ENCODE data around the gene MAD1L1. TPM values are rescaled to one million over a fixed set of nuclear protein-coding genes. Genes with fewer than 3 reads are reported as not detected.
"Not testable (repeated sequence)": the region's sequence is repeated elsewhere in the genome, so short reads cannot be mapped to it uniquely, and the experiment has no call there.

MAD1L1 gene
- total RNA-seq, 1 experiment from 2014 or later: 103 TPM

DNA sequence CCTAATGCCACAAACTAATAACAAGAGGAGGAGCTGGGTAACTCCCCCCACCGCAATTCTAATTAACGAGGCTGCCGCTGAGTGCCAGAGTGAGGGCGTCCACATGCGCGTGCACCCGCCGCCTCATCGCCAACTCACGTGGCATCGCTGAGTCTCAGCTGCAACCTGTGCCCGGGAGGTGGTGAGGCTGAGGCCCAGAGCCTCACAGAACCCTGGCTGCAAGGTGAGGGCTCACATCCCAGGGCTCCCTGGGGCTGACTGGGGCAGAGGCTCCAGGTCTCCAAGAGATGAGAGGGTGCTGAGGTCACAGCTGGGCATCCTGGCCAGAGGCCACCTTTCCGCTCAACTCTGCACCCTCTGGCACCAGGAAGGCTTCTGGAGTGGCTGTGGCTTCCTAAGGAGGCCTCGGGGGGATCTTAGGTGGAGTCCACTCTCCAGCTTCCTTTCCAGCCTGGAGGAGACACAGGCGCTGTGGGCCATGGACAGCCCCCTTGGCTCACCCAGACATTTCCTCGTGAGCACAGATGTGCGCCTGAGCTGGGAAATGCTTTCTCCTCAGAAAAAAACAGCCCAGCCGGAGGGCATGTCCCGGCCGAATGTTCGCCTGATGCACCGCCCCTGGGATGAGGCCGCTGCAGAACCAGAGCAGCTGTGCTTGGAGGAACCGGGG lies 242.6 kb downstream of the MAD1L1 start:
- DNase-seq (ENCODE audit: low spot score): no peak

DNA sequence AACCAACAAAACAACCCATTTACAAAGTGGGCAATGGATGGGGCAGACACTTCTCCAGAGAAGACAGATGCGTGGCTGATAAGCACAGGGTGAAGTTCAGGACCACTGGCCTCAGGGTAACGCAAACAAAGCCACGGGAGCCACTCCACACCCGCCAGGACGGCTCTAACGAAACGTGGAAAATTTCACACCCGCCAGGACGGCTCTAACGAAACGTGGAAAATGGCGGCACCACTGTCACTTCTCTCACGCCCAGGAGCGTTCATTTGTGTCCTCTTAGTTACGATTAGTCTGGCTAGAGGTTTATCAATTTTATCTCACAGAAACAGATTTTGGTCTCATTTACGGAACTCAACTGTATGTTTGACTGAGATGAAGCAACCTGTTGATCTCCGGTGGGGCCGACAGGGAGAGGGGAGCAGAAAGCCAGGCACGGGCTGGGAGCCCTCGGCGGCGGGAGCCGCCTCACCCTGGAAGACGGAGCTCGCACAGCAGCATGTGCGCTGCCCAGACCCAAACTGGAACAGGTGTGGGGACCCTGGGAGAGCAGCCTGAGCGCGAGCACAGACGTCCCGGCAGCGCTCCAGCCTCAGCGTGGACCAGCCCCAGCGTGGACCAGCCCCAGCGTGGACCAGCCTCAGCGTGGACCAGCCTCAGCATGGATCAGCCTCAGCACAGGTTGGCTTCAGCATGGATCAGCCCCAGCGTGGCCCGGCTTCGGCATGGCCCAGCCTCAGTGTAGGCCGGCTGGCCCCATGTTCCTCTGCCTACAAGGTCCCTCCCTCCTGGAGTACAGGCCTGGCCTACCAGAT lies 243.5 kb downstream of the MAD1L1 start:
- DNase-seq (ENCODE audit: low spot score): no peak

DNA sequence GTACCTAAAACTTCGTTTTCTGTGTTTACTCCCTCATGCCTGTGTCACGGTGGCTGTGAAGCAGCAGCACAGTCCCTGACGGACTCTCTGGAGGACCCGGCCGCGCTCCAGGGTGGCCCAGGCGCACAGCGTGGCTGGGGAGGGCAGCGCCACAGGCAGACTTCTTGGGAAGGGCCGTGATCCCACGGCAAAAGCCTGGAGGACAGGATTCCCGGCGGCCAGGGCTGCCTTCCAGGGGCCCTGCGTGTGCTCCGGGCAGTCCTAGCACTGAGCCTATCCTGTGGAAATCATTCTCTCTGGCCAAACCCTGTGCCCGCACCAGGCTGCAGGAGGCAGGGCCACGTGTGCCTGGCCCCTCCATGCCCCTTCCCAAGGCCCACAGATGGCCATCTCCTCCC lies 244.2 kb downstream of the MAD1L1 start:
- DNase-seq (ENCODE audit: low spot score): no peak

DNA sequence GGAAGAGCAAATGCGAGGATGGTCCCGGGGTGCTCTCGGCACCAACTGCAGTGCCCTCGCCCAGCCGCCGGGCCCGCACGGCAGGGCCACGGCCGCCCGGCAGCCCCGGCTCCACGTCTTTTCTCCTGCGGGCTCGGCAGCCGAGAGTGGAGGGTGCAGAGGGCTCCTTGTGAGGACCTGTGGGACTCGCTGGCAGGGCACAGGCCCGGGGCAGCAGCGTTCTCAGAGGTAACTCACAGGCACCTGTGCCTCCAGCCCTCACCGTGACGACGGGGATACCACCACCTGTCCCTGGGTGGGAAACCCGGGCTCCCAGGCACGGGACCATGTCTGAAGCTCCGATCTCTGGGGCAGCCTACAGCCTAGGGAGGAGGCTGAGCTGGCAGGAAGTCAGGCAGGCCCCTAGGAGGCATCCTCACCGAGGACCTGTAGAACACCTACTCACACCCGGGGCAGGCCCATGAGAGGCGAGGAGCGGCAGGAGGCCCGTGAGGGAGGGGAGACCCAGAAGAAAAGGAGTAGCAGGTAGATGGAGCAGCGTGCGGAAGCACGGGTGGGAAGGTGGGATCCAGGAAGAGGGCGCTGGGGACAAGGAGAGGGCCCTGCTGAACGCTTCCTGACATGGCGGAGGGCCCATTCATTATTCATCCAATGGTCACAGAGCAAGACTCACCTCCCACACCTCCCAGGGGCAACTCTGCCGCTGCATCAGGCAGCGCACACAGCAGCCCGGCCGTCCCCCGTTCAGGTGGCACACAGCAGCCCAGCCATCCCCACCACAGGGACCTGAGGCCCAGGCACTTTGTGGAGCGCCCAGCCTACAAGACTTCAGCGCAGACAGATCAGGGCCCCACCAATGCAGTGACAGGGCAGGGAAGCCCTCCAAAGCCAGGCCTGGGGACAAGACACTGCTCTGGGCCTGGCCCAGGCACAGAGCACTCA lies 244.9 kb downstream of the MAD1L1 start:
- DNase-seq (ENCODE audit: low spot score): no peak

DNA sequence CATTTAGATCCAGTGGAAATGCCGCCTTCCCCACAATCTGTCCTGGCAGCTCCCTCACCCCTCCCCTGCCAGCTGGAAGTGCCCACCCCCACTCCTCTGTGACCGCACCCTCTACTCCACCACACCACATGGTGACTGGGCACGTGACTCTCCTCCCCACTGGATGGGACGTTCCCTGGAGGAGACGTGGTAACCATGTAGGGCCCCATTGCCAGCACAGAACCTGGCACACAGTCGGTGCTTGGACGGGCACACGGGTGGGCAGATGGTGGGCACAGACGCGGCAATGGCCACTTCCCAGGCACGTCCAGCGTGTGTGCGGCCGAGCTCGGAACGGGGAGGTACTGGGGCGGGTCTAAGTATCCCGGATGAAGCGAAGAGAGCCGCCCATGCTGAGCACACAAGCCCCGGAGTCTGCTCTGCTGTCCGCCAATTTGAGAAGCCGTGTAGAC lies 245.6 kb downstream of the MAD1L1 start:
- DNase-seq (ENCODE audit: low spot score): no peak

DNA sequence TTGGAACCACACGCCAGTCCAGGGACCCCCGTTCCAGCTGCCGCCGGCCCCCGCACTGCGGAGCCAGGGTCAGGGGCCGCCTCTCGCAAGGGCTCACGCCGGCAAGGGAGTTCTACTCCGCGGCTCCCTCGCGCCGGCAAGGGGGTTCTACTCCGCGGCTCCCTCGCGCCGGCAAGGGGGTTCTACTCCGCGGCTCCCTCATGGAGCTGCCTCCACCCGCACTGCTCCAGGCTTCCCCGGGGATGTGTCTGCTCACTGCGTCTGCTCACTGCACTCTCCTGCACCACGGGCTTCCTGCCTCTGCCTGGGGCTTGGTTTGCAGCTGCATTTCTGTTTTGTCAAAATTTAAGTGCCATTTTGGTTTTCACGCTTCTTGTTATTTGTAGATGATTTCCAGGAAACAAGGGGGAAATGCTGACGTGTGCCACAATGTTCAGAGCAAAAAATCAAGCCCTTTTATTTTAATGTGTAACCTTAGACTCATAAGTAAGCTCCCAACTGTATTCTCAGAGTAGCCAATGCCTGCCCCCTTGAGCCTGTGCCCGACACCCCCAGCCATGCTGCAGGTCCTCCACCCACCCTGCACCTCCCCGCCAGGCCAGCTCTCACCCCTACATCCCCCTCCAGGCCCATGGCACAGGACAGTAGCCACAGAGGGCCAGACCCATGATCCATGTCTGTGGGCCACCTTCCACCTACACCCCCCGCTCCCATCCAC lies 246.2 kb downstream of the MAD1L1 start:
- no peak for DNase-seq (ENCODE audit: low spot score)

DNA sequence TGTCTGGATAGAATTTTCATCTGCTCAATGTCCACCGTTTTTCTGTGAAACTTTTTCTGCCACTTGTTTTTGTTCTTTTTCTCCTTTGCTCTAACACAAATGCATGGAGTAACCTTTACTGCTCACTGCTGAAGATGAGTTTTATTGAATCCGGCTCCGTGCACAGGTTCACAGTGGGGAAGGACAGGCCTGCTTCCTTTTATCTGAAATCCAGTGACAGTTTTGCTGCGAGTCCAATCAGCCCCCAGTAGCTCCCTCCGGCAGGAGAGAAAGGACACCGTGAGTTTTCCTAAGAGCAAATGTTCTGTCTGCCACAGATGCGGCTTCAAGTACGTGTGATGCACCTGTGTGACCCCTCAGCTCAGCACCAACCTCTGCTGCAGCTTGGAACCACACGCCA lies 246.8 kb downstream of the MAD1L1 start:
- DNase-seq (ENCODE audit: low spot score): no peak

DNA sequence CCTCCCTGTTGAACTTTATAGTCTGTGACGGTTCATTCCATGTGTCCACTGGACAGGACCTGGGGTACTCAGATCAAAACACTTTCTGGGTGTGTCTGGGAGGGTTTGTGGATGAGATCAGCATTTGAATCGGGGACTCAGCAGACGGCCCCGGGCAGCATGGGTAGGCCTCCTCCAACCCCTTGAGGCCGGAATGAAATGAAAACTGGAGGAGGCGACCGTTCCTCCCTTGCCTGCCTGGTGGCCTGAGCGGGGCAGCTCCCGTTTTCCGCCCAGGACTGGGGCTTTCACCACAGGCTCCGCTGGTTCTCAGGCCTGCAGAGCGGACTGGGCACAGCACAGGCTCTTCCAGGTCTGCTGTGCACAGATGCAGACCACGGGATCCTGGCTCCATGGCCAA lies 247.7 kb downstream of the MAD1L1 start:
- no peak for DNase-seq (ENCODE audit: low spot score)

DNA sequence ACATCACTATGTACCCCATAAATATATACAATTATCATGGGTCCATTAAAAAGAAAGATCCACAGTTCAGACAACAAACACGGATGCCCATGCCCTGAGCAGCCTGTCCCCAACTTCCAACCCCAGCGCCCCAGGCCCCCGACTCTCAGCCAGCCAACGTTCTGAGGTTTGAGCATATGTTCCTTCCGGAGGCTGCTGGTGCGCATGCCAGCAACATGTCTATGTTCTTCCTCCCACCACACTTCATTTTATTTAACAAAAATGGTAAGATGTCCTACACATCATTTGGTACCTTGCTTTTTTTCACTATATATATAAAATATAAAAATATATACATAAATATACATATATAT lies 250.9 kb downstream of the MAD1L1 start:
- no peak for DNase-seq (ENCODE audit: low spot score)

DNA sequence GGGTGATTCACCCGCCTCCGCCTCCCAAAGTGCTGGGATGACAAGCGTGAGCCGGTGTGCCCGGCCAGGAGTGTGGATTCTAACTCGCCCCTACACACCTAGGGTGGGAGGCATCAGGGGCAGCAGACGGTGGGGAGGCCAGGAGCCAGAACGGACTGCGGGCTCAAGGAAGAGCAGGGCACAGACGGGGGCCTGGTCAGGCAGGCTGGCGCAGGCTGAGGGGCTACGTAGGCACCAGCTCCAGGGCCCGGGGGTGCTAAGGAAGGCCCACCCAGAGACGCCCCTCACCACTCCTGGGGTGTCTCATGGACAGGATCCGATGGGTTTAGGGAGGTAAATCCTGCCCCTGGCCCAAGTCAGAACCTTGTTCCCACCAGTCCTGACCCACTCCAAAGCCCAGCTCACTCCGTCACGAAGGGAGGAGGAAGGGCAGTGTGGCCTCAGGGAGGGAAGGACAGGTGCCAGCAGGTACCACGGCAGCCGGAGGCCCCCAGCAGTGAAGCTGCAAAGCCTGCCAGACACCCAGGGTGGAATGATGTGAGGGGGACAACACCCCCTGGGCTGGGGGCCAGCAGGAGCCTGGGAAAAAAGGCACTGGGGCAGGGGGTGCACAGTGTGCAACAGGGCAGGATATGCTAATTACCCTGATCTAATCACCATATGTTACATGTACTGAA lies 251.4 kb downstream of the MAD1L1 start:
- DNase-seq (ENCODE audit: low spot score): no peak

DNA sequence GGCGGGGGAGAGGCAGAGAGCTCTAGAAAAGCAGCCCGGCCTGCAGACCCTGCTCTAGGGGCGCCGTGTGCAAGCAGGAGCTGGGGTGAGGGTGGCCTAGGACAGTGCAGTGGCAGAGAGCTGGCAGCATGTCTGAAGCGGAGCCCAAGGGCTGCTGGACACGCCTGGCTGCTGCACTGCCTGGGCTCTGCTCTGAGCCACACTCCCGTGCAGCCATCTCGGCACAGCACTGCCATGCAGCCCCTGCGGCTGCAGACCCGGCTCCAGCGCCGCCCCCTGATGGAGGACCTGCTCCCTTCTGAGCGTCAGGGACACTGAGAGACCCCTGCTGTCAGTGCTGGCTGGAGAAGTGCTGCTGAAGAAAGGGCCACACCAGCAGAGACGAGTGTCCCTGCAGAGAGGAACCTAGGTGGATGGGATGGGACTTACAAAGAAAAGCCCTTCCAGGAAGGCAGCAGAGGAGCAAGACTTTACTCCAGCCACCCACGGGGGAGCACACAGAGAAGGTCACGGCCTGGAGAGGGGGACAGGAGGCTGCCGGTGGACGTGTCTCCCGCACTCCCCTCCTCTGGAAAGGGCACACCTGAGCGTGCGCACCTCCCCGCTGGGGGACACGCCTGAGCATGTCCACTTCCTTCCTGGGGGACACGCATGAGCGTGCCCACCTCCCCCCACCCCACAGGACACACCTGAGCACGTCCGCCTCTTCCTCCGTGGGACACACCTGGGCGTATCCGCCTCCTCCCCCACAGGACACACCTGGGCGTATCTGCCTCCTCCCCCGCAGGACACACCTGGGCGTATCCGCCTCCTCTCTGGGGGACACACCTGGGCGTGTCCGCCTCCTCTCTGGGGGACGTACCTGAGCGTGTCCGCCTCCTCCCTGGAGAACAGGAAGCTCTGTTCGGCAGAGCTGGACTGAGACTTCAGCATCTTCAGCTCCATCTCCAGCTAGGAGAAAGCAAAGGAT lies 252.9 kb downstream of the MAD1L1 start:
- DNase-seq (ENCODE audit: low spot score): no peak

DNA sequence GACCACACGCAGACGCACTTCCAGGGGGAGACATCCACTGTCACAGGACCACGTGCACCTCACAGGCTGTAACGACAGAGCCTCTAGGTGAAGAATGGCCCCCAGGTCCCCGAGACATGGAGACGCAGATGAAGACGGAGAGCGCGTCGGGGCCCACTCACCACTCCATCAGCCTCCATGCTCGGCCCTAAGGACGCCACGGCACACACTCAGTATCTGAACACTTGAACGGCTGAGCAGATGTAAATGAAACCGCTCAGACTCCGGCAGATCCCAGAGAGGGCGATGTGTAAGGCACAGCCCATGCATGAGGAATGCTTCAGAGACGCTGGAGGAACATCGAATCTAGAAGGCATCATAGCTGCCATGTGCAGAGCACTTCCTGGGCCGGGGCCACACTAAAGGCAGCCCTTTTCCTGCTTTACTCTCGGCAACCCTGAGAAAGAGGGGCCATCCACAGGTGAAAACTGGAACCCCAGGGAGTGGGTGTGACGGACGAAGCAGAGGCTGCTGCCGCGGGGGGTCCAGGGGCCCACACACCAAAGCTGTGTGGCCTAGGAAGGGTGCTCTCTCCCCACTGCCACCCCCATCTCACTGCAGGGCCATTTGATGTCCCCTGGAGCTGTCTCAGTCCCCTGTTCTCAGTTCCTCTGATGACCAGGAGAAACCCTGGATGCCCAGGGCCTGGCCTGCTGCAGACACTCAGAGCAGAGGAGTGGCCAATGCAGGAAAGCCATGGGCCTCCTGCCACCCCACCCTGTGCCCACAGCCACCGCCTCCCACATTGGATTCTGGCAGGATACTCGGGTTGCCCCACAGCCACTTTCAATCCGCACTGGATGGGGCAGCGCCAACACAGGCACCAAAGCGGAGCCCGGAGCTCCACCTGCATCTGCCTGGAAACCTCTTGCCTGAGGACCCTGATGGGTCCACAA lies 253.8 kb downstream of the MAD1L1 start:
- no peak for DNase-seq (ENCODE audit: low spot score)

DNA sequence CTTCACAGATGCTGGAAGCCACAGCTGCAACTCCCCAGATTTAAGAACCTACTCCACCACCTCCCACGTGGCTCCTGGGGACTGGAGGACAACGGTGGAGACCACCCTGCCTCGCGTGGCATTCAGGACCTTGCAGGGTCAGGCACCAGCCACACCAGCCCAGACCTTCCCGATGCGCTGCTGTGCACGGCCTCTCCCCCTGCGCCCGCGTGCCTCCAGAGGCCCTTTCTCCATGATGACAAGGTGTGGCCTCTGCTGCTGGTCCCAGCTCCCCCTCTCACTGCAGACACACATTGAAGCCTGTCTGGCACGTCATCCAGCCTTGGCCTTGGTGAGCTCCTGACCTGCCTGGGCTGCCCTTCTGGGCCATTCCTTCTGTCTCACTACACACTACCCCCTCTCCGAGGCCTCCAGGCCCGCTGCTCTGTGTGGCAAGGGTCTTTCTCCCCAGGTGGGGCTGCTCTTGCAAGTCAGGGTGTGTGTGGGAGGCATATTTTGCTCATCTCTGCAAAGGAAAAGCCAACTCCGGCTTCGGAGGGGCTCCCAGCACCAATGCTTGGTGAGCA lies 254.8 kb downstream of the MAD1L1 start:
- no peak for DNase-seq (ENCODE audit: low spot score)

DNA sequence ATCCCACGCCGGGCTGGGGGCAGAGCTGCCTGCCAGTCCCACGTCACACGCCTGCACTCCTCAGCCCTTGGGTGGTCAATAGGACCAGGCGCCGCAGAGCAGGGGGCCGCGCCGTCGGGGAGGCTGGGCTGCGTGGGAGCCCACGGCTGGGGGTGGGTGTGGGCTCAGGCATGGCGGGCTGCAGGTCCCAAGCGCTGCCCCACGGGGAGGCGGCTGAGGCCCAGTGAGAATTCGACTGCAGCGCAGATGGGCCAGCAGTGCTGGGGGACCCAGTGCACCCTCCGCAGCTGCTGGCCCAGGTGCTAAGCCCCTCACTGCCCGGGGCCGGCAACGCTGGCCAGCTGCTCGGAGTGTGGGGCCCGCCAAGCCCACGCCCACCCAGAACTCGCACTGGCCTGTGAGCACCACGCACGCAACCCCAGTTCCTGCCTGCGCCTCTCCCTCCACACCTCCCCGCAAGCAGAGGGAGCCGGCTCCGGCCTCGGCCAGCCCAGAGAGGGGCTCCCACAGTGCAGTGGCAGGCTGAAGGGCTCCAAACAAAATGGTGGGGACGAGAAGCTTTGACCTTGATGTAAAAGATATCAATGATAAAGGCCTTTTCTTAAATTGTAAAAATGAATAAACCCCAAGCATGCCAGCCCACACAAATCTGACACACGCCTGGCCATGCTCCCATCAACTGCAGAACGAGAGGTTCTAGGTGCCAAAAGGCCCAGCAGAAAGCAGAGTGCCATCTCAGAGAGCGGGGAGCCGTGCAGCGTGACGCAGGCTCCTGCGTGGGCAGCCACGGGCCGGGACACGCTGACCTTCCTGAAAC lies 255.5 kb downstream of the MAD1L1 start:
- DNase-seq (ENCODE audit: low spot score): no peak

DNA sequence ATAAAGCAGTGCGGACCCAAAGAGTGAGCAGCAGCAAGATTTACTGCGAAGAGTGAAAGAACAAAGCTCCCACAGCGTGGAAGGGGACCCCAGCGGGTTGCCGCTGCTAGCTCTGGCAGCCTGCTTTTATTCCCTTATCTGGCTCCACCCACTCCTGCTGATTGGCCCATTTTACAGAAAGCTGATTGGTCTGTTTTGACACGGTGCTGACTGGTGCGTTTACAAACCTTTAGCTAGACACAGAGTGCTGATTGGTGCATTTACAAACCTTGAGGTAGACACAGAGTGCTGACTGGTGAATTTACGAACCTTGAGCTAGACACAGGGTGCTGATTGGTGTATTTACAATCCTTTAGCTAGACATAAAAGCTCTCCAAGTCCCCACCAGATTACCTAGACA lies 256.2 kb downstream of the MAD1L1 start:
- not testable (repeated sequence) for DNase-seq (ENCODE audit: low spot score)

DNA sequence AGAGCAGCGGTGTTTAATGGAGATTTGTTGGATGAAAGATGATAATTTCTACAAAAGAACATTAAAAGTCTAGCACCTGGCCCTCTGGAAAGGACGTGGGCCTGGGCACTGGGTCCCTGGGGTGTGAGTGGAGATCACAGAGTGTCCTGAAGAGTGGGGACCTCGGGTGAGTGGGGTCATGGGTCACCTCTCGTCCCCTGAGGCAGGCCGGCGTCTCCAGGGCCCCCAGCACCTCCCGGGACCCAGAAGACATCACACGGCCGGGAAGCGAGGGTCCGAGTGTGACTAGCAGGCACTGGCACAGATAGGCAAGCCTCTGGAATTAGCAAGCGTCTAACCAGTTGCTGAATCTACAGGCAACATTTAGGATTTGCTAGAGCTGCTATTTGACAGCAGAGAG lies 257.2 kb downstream of the MAD1L1 start:
- no peak for DNase-seq (ENCODE audit: low spot score)

DNA sequence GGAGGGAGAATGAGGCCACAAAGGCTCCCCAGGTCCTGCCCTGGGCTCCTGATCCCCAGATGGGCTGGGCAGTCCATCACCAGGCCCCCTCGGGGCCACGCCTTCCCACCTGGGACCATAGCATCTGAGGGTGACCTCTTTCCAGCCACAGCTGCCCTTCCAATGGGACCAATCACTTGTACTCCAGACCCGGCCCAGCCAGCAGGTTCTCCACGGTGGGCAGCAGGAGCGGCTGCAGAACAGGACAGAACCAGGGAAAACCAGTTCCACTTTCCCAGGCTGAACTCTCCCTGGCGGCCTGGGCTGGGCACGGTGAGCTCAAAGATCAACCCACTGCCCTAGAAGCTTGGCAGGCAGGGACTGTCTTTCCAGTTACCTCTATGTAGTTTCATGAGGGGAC lies 257.6 kb downstream of the MAD1L1 start:
- no peak for DNase-seq (ENCODE audit: low spot score)
